ENCODE results near the gene FGD4.

FGD4 gene

GRCh38 chr12:32568228-32568627 lies 168.9 kb downstream of the FGD4 start:
- H3K9ac ChIP-seq (ENCODE audit: insufficient read length), result no peak overlapping the region
- 0 out of 2 replicates have a peak, but pooled peaks cover 4% of the 10 kb centered on the region for H3K36me3 ChIP-seq (ENCODE audit: insufficient read depth, low read length)
- no peak for TF ChIP-seq EZH2 (IDR thresholded peaks at IDR 0.05)
- TF ChIP-seq POLR2AphosphoS5 (IDR thresholded peaks at IDR 0.05; ENCODE audit: borderline replicate concordance, low read depth, low read length), result no peak
- TF ChIP-seq FOXP2 (optimal IDR thresholded peaks at IDR 0.05; ENCODE audit: control extremely low read depth, extremely low read length, insufficient read depth), result no peak
- no peaks in the 10 kb centered on the region for H3K9me3 ChIP-seq (ENCODE audit: low read depth, low read length)
- 0 out of 2 replicates have a peak overlapping the region, but pooled peaks have one; percentile 9 for H3K27ac ChIP-seq
- H3K4me3 ChIP-seq, result no peak overlapping the region
- no peak for DNase-seq (ENCODE audit: low read depth, low spot score)

- DNase-seq (ENCODE audit: low read depth, low spot score), result no peak
- 0 out of 2 replicates have a peak, but pooled peaks cover 4% of the 10 kb centered on the region for H3K36me3 ChIP-seq (ENCODE audit: insufficient read depth, low read length)
- no peak overlapping the region for H3K9ac ChIP-seq (ENCODE audit: insufficient read length)
- no peak overlapping the region for H3K27ac ChIP-seq
- H3K9me3 ChIP-seq (ENCODE audit: low read depth, low read length), result no peaks in the 10 kb centered on the region
- TF ChIP-seq POLR2AphosphoS5 (IDR thresholded peaks at IDR 0.05; ENCODE audit: borderline replicate concordance, low read depth, low read length) (no peak), FOXP2 (optimal IDR thresholded peaks at IDR 0.05; ENCODE audit: control extremely low read depth, extremely low read length, insufficient read depth) (no peak), EZH2 (IDR thresholded peaks at IDR 0.05) (no peak)
- H3K4me3 ChIP-seq, result no peak overlapping the region
Observed at GRCh38 chr12:32569259-32569658, 169.9 kb downstream of the FGD4 start.

- no peak overlapping the region for H3K4me3 ChIP-seq
- H3K9me3 ChIP-seq (ENCODE audit: low read depth, low read length), result peaks cover 2% of the 10 kb centered on the region; the same call in 1 of the 2 replicates
- DNase-seq (ENCODE audit: low read depth, low spot score), result no peak
- 0 out of 2 replicates have a peak, but pooled peaks cover 5% of the 10 kb centered on the region for H3K36me3 ChIP-seq (ENCODE audit: insufficient read depth, low read length)
- no peak for TF ChIP-seq EZH2 (IDR thresholded peaks at IDR 0.05)
- H3K27ac ChIP-seq, result peak overlapping the region; percentile 4; the same call in 1 of the 2 replicates
- no peak overlapping the region for H3K9ac ChIP-seq (ENCODE audit: insufficient read length)
Observed at GRCh38 chr12:32574585-32574984, 175.2 kb downstream of the FGD4 start.

- H3K9me3 ChIP-seq (ENCODE audit: low read depth, low read length), result peaks cover 2% of the 10 kb centered on the region; the same call in 1 of the 2 replicates
- H3K4me3 ChIP-seq, result no peak overlapping the region
- TF ChIP-seq EZH2 (IDR thresholded peaks at IDR 0.05) (no peak), POLR2AphosphoS5 (IDR thresholded peaks at IDR 0.05; ENCODE audit: borderline replicate concordance, low read depth, low read length) (no peak), FOXP2 (optimal IDR thresholded peaks at IDR 0.05; ENCODE audit: control extremely low read depth, extremely low read length, insufficient read depth) (no peak)
- no peak for DNase-seq (ENCODE audit: low read depth, low spot score)
- H3K9ac ChIP-seq (ENCODE audit: insufficient read length), result no peak overlapping the region
- H3K36me3 ChIP-seq (ENCODE audit: insufficient read depth, low read length), result peaks cover 5% of the 10 kb centered on the region; the same call in 1 of the 2 replicates
- H3K27ac ChIP-seq, result no peak overlapping the region
Observed at GRCh38 chr12:32577328-32577727, 178.0 kb downstream of the FGD4 start.

GRCh38 chr12:32583534-32583933 lies 184.2 kb downstream of the FGD4 start:
- no peak overlapping the region for H3K27ac ChIP-seq
- no peak overlapping the region for H3K9ac ChIP-seq (ENCODE audit: insufficient read length)
- no peaks in the 10 kb centered on the region for H3K9me3 ChIP-seq (ENCODE audit: low read depth, low read length)
- no peak for DNase-seq (ENCODE audit: low read depth, low spot score)
- TF ChIP-seq POLR2AphosphoS5 (IDR thresholded peaks at IDR 0.05; ENCODE audit: borderline replicate concordance, low read depth, low read length) (no peak), EZH2 (IDR thresholded peaks at IDR 0.05) (no peak), FOXP2 (optimal IDR thresholded peaks at IDR 0.05; ENCODE audit: control extremely low read depth, extremely low read length, insufficient read depth) (no peak)
- H3K36me3 ChIP-seq (ENCODE audit: insufficient read depth, low read length), result no peaks in the 10 kb centered on the region; the same call in 1 of the 2 replicates
- H3K4me3 ChIP-seq, result no peak overlapping the region

GRCh38 chr12:32585680-32586079 lies 186.3 kb downstream of the FGD4 start:
- Histone ChIP-seq H3K36me3 (ENCODE audit: insufficient read depth, low read length) (no peaks in the 10 kb centered on the region), H3K9me3 (ENCODE audit: low read depth, low read length) (no peaks in the 10 kb centered on the region), H3K9ac (ENCODE audit: insufficient read length) (no peak overlapping the region), H3K27ac (no peak overlapping the region), H3K4me3 (no peak overlapping the region)
- no peak for DNase-seq (ENCODE audit: low read depth, low spot score)
- TF ChIP-seq EZH2 (IDR thresholded peaks at IDR 0.05) (no peak), POLR2AphosphoS5 (IDR thresholded peaks at IDR 0.05; ENCODE audit: borderline replicate concordance, low read depth, low read length) (no peak), FOXP2 (optimal IDR thresholded peaks at IDR 0.05; ENCODE audit: control extremely low read depth, extremely low read length, insufficient read depth) (no peak)

GRCh38 chr12:32586390-32586789 lies 187.0 kb downstream of the FGD4 start:
- no peaks in the 10 kb centered on the region for H3K9me3 ChIP-seq (ENCODE audit: low read depth, low read length)
- H3K9ac ChIP-seq (ENCODE audit: insufficient read length), result no peak overlapping the region
- no peak for DNase-seq (ENCODE audit: low read depth, low spot score)
- TF ChIP-seq EZH2 (IDR thresholded peaks at IDR 0.05), result no peak
- TF ChIP-seq FOXP2 (optimal IDR thresholded peaks at IDR 0.05; ENCODE audit: control extremely low read depth, extremely low read length, insufficient read depth), result no peak
- no peak for TF ChIP-seq POLR2AphosphoS5 (IDR thresholded peaks at IDR 0.05; ENCODE audit: borderline replicate concordance, low read depth, low read length)
- no peak overlapping the region for H3K27ac ChIP-seq
- no peaks in the 10 kb centered on the region for H3K36me3 ChIP-seq (ENCODE audit: insufficient read depth, low read length)
- H3K4me3 ChIP-seq, result no peak overlapping the region

- Histone ChIP-seq H3K36me3 (ENCODE audit: insufficient read depth, low read length) (no peaks in the 10 kb centered on the region), H3K4me3 (no peak overlapping the region), H3K9ac (ENCODE audit: insufficient read length) (no peak overlapping the region), H3K9me3 (ENCODE audit: low read depth, low read length) (no peaks in the 10 kb centered on the region), H3K27ac (no peak overlapping the region)
- no peak for DNase-seq (ENCODE audit: low read depth, low spot score)
- TF ChIP-seq POLR2AphosphoS5 (IDR thresholded peaks at IDR 0.05; ENCODE audit: borderline replicate concordance, low read depth, low read length) (no peak), FOXP2 (optimal IDR thresholded peaks at IDR 0.05; ENCODE audit: control extremely low read depth, extremely low read length, insufficient read depth) (no peak), EZH2 (IDR thresholded peaks at IDR 0.05) (no peak)
Observed at GRCh38 chr12:32587581-32588495, 188.5 kb downstream of the FGD4 start.
